NCI-H460 (cell line): ENCODE results near the gene ARHGAP44. TPM values are rescaled to one million over a fixed set of nuclear protein-coding genes. Genes with fewer than 3 reads are reported as not detected.

ENCODE experiments used
- DNase-seq: peaks from one replicate; pipeline ENCODE4 v3.0.0-alpha.2; 2016; ENCODE audit warnings: low read depth; ENCODE audit errors: extremely low read depth
- polyA plus RNA-seq: library from polyadenylated mRNA; depleted of rRNA; stranded (reverse); fragments of >200 nt; gene quantifications from 2 replicates; pipeline ENCODE4 v1.2.3, GENCODE V29; 2014; cell fraction: nucleus; rRNA removed
- total RNA-seq: library from RNA; depleted of rRNA; stranded (reverse); fragments of >200 nt; shearing (Covaris generic); gene quantifications from 2 replicates; pipeline ENCODE4 v1.2.3, GENCODE V29; 2014; rRNA removed

Gene ARHGAP44, protein sequence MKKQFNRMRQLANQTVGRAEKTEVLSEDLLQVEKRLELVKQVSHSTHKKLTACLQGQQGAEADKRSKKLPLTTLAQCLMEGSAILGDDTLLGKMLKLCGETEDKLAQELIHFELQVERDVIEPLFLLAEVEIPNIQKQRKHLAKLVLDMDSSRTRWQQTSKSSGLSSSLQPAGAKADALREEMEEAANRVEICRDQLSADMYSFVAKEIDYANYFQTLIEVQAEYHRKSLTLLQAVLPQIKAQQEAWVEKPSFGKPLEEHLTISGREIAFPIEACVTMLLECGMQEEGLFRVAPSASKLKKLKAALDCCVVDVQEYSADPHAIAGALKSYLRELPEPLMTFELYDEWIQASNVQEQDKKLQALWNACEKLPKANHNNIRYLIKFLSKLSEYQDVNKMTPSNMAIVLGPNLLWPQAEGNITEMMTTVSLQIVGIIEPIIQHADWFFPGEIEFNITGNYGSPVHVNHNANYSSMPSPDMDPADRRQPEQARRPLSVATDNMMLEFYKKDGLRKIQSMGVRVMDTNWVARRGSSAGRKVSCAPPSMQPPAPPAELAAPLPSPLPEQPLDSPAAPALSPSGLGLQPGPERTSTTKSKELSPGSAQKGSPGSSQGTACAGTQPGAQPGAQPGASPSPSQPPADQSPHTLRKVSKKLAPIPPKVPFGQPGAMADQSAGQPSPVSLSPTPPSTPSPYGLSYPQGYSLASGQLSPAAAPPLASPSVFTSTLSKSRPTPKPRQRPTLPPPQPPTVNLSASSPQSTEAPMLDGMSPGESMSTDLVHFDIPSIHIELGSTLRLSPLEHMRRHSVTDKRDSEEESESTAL
- 2.1 and 2.5 TPM in 2 replicates for total RNA-seq
- polyA plus RNA-seq = 2.3 and 3.5 TPM in 2 replicates

DNA sequence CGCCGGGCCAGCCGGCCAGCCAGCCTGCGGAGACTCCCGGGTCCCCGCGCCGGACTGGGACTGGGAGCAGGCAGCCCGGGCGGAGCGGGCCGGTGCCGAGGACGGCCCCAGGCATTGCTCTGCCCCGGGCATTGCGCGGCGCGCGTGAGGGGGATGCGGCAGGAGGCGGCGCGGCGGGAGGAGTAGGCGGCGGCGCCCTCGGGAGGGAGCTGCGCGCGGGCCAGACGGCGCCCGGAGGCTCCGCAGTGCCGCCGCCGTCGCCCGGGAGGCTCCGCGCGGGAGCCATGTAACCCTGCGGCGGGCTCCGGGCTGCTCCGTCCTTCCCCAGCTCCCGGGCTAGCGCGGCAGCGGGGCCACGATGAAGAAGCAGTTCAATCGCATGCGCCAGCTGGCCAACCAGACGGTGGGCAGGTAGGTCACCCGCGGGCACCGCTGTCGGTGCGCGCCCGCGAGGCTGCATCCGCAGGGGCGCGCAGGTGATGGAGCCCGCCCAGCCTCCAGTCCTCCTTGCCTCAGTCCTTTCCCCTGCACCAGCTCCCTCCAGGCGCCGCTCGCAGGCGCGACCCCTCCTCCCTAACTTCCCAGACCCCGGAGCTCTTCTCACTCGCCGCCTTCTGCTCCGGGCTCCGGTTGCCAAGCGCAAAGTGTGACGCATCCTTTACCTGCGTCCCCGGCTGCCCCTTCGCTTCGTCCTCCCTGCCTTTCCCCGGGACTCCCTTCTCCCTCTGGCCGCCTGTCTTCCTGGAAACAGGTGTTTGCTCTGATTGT, at the start of gene ARHGAP44:
TSS of gene ARHGAP44 (plus strand) at position 18 of the 768 bp plus-strand sequence. CDS start at position 359, 341 bp downstream.
- DNase-seq = peak; percentile 26

GRCh38 chr17:12739500-12739899, 49.8 kb upstream of the ARHGAP44 start:
- no peak for DNase-seq

DNA sequence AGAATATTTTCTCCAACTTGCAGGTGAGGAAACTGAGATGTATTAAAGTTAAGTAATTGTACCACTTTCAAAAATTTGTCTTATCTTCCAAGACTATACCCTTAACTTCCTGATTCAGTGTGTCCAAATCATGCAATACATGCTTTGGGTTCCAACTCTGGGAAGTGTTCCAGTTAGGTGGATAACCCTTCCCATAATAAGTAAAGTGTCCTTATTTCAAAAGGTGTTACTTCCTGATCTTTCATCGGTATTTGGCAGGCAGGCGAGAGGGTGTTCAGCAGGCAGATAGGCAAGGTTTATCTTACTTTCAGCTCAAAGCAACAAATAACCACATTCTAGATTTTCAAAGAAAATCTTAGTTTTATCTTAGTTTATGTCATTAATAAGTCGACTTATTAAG, 46.3 kb upstream of the ARHGAP44 start:
- DNase-seq = no peak

DNA sequence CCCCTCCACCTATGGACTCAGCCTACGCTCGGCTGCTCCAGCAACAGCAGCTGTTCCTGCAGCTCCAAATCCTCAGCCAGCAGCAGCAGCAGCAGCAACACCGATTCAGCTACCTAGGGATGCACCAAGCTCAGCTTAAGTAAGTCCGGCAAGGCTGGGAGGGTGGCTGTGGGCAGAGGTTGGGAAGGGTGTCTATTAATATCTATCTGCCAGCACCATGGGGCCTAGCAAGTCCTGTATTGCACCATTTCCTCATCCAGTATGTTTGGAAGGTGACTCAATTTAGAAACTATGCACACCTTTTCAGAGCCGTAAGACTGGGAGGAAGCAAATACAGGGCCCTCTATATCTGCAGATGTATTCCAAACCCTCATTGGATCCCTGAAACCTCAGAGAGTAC, 45.0 kb upstream of the ARHGAP44 start:
- DNase-seq = no peak

DNA sequence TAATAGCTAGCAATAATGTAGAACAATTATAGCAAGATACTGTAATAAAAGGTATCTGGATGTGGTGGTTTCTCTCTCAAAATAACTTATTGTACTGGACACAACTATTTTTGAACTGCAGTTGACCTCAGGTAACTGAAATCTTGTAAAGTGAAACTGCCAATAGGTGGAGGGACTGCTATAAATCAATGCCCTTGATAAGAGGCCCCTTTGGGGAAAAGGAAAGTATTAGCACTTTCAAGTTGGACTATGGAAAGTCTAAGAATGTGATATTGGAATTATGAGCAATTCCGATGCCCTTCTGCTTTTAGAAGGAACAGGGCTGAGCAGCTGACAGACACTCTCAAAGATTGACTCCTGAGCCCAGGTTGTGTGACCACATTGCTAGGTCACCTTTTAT, 44.5 kb upstream of the ARHGAP44 start:
- DNase-seq = no peak

DNA sequence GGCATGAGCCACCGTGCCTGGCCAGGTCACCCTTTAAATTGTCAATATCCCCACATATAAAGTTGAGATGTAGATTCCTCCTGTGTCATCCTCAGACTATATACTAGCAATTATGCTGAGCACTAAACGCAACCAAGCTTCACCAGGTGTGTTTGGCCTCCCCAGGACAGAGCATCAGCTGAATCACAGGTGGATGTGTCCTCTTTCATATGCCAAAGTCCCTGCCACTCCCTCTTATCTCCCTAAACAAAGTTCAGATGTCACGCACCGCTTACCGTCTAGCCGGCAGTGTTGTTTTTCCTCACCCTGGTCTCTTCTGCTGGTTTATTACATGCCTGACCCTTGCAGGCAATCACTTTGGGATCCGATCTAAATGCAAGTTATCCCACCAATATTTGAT, 43.8 kb upstream of the ARHGAP44 start:
- DNase-seq = no peak

- DNase-seq = no peak
Measured at GRCh38 chr17:12756786-12757185, 32.5 kb upstream of the ARHGAP44 start.

DNA sequence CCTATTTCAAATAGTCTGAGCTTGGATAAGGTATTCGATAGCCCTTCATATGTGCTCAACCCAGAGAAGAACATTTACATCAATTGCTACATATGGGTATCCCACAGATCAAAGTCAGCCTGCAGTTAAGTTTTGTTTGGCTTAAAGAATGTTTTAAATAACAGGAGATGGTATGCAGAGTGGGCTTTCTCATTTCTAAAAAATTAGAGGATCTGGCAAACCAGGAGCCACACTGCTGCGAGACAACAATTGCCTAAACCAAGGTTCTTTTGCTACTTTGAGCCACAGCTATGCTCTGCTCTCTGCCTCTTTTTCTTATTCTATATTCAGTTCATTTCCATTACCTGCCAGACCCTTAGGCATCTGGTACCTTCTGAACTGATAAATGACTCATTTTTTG, 30.2 kb upstream of the ARHGAP44 start:
- no peak for DNase-seq

DNA sequence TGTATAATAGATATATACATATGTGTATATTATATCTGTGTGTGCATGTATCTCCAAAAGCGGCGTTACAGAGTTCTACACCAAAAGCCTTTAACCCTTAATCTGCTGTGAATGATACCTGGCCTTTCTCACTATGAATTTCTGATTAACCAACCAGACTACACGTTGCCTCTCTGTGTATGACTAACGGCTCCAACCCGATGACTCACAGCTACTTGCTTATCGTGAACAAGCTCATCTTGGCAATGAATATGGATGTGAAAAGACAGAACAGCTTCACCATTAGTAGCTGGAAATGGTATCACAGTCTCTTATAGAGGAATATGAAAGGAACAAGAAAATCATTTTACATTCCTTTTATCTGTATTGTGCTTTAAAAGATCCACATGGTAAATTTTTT, 23.8 kb upstream of the ARHGAP44 start:
- peak; percentile 29 for DNase-seq

DNA sequence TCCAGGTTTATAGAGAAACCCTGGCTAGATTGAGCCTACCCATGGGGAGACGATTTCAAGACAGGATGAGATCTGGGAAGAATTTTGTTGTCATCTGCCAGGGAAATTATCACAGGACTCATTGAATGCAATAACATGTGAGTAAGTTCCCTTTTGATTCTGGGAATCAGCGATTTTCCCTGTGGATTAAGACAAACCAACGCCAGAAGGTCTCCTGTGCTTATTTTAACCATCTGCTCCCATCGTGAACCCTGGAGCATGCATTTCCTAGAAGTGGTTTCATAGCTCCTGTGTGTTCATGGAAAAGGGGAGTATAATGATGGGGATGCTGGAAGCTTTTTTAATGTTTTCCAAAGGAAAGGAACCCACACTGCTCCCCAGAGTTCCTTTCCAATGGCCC, 21.0 kb upstream of the ARHGAP44 start:
- DNase-seq = no peak

DNA sequence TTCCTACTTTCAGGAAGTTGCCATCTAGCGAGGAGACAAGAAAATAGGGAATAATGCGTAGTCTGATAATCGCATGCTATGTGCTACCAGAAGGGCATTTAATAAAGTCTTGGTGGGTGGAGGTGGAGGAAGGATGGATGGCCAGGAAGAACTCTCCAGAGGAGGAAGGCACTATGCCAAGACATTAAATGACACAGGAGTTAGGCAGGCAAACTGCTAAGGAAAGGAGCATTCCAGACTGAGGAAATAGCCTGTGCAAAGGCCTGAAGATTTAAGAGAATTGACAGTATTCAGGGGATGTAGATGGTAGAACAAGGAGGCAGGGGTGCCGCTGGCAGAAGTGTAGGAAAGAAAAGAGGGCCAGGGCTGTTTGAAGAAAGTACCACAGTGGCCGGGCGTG, 19.3 kb upstream of the ARHGAP44 start:
- no peak for DNase-seq

GRCh38 chr17:12773153-12773552, 16.1 kb upstream of the ARHGAP44 start:
- no peak for DNase-seq

- no peak for DNase-seq
Measured at GRCh38 chr17:12789075-12789480, 220 bp upstream of the ARHGAP44 start.

GRCh38 chr17:12790249-12791106, 1.2 kb downstream of the ARHGAP44 start:
- DNase-seq = no peak

DNA sequence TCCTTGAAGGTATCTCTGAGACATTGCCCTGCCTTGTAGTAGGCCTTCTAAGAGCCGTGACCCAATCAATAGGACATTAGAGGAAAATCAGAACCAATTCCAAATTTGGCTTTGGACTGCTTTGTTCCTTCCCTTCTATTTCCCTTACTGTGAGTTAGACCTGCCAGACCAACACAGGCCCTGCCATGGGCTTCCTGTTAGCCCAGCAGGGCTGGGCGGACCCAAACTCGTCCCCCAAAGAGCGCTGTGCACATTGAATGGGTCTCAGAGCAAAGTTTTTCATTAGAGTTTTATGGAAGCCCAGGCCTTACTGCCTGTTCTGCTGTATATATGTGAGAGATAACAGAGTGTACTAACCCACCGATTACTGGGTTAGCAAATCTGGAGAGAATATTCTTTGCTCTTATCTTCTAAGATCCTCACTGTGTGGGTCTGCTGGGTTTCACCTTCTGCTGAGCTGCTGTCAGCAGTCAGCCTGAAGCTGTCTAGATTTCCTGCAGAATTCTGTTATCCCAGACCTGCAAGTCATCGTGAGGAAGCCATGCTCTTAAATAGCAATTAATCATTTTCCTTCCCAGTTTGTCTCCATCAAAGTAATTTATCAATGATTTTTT, 5.7 kb downstream of the ARHGAP44 start:
- no peak for DNase-seq

DNA sequence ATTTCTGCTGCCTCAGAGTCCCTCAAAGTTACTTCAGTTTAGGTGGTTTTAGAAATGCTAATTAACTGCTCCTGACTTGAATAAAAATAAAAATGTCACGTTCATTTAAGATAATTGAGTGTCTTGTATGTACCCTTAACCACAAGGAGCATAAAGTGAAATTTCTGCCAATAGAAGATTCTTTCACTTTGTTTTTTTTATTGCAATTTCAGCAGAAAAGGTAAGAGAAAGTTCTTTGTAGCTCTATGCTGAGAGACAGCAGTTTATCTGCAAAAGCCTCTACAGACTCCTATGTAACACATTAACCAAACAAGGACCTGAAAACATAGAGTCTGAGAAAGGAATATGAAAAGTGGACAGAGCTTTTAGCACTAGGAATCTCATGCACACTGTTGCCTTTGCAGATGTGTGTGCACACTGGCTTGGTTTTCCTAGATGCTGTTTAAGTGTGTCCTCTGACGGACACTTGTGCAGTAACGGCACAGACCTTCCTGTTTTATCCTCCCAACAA, 11.6 kb downstream of the ARHGAP44 start:
- no peak for DNase-seq

GRCh38 chr17:12806630-12807029, 17.3 kb downstream of the ARHGAP44 start:
- DNase-seq = no peak

- no peak for DNase-seq
Measured at GRCh38 chr17:12808723-12809122, 19.4 kb downstream of the ARHGAP44 start.

GRCh38 chr17:12812877-12813276, 23.6 kb downstream of the ARHGAP44 start:
- no peak for DNase-seq
